NOMO-1 (cell line): ENCODE measurements around the gene BCAS3.

Source experiments
- DNase-seq, 2 experiments: peaks; one replicate each; lab custom pipeline; 2025; ENCODE audit not compliant: unreplicated experiment in 2 of 2; lab: John Stamatoyannopoulos, UW

BCAS3 gene

GRCh38 chr17:61048376-61049106, 370.9 kb downstream of the BCAS3 start:
- no peak for DNase-seq

DNA sequence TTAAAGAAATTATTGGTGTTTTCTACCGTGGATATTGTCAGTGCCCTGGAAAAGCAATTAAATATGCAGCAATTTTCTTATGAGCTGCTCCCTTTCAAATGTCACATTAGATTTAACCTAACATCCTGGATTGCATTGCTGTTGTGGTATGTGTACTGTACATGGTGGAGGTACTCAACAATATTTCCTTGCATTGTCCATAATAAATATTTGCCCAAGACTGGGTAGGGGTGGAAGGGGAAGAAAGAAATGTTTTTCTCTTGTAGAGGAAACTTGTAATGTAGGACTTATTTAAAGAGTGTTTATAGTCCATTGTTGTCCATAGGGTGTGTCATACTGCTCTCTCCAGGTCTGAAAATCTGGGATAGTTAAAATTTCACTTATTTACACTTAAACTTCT, 375.8 kb downstream of the BCAS3 start:
- no peak for DNase-seq

DNA sequence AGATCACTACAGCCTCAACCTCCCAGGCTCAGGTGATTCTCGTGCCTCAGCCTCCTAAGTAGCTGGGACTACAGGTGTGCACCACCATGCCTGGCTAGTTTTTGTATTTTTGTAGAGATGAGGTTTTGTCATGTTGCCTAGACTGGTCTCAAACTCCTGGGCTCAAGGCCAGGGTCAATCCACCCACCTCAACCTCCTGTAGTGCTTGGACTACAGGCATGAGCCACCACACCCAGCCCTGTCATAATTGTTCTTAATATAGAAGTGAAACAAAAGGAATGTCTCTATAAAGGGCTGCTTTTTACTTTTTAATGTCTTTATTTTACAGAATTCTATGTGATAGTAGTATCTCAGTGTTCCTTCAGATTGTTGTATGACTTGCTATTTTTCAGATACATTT, 376.8 kb downstream of the BCAS3 start:
- DNase-seq, result no peak

GRCh38 chr17:61057257-61057656, 379.6 kb downstream of the BCAS3 start:
- no peak for DNase-seq

- DNase-seq, result no peak
Measured at GRCh38 chr17:61058066-61058465, 380.4 kb downstream of the BCAS3 start.

DNA sequence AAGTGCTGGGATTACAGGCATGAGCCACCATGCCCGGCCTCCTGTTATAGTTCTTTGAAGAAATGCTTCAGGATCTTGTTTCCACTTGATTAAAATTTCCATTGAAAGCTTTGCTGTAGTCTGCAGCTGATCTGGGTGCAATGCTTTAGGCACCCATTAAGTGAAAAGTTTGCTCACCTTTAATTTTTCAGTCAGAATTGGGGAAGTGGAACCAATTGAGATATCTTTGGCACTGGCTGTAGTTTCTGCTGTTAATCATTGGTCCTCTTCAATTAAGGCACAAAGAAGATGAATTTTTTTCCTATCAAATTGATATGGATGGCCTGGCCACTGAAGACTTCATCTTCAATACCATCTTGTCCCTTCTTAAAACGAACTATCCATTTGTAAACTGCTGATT, 385.9 kb downstream of the BCAS3 start:
- DNase-seq, result no peak

GRCh38 chr17:61064087-61064951, 386.7 kb downstream of the BCAS3 start:
- no peak for DNase-seq

DNA sequence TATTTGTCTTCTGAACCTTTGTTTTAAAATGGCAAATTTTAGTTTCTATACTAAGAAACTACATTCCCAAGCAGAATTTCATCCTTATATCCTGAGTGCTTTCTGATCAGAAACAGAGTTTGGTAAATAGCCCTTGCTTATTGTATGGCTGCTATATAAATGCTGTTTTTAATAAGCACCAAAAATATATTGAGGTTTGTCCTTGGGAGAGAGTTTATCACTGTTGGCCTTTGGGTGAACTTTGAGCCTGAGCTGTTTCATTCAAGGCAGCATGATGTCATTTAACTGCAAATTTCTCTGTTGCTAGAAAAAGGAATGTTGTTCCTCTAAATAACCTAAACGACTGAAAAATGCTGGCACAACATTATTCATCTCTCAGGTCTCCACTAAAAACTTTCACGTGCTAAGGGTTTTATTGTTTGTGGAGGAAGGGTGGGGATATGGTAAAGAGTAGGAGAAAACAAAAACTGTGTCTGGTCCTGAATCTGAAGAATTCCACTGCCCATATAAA, 387.7 kb downstream of the BCAS3 start:
- no peak for DNase-seq

DNA sequence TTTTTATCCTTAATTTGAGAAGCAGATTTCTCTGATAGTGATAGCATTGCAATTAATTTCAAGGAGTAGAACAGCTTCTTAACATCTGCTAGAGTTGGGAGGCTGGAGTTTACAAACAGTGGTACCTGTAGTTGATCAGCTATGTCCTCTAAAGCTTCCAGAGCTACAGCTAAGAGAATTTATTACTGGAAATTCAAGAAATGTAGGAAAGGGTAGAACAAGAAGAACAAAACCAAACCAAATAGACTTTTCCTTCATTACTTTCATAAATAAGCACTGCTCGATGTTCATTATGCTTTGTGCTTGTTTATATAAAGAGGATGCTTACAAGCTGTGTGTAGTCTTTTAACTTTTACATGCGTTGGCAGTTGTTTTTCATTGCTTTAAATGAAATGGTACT, 388.4 kb downstream of the BCAS3 start:
- no peak for DNase-seq

DNA sequence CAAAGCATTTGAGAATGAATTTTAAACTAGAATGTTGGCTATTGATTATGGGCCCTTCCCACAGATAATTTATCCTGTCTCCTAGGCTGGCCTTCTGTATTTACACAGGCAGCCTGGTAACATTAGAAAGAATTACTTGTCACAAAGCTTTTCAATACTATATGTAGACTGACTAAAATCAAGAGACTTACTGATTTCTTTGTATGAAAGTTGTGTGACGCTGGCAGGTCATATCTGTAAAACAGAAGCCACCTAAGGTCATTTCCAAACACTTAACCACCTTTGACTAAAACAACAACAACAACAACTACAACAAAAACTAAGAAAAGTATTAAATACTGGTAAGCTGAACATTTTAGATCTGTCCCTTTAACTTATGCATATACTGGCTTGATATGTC, 393.0 kb downstream of the BCAS3 start:
- no peak for DNase-seq

- DNase-seq, result no peak
Measured at GRCh38 chr17:61072648-61073047, 395.0 kb downstream of the BCAS3 start.

DNA sequence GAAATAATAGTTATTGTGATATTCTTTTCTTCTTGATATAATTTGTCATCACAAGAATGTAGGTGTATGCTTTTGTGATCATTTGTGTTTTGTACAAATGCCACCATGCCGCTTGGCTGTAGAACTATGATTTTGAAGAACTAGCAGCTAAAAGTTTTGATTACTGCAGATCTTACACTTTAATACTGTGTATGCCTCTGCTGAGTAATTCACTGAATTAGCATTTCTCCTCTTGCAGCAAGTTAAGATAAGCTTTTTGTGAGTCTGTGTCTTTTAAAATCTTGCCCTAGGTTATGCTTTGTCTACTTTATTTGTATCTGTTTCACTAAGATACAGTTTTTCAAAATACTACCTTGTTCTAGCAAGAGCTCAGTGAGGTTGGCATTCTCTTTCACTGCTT, 395.5 kb downstream of the BCAS3 start:
- no peak for DNase-seq

DNA sequence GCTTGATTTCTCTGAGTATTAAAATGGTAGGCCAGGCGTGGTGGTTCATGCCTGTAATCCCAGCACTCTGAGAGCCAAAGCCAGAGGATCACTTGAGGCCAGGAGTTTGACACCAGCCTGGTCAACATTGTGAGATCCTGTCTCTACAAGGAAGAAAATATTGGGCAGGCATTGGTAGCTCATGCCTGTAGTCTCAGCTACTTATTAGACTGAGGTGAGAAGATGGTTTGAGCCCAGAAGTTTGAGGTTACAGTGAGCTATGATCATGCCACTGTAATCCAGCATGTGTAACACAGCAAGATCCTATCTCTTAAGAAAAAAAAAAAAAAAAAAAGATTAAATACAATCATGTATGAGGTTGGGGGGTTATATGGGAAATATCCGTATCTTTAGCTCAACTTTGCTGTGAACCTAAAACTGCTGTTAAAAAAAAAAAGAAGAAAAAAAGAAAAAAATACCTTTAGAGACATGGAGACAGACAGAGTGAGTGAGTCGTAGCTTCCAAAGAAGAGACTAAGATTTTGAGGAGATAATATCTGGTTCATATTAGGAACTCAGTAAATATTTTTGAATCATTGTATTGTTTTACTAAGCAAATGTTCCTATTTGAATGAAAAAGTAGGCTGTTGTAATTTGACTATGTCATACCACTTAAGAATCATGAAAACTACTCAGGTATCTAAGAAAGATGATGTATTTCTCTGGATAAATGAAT, 396.3 kb downstream of the BCAS3 start:
- no peak for DNase-seq

DNA sequence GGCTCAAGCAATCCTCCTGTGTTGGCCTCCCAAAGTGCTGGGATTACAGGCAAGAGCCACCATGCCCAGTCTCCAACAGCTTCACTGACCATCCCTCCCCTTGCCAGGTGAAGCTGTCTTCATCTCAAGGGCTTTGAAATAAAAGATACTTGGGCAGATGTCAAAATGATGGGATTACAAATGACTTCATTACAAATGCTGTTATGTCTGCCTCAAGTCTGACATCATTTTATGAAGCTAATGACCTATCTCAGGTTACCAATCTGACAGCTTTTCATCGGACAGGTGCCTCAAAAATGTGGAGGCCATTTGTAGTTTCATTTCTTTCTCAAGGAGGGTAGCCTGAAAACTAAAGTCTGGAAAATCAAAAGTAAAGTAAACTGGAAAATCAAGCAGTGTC, 398.3 kb downstream of the BCAS3 start:
- no peak for DNase-seq

DNA sequence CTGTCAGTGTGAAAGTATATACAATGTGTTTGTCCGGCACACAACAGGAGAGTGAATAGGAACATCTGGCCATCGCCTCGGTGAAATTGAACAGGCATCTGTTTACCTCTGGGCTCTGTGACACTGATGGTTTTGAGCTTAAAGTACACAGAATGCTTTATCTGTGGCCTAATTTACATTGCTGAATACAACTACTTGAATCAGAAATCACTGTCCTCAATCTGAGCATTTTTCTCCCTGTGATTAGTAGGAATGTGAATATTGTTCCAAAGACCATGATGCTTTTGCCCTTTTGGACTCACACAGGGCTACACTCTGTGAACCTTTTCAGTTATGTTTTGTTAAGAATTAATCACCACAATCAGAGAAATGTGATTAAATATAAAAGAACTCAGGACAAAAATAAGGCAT, 399.0 kb downstream of the BCAS3 start:
- DNase-seq, result no peak

DNA sequence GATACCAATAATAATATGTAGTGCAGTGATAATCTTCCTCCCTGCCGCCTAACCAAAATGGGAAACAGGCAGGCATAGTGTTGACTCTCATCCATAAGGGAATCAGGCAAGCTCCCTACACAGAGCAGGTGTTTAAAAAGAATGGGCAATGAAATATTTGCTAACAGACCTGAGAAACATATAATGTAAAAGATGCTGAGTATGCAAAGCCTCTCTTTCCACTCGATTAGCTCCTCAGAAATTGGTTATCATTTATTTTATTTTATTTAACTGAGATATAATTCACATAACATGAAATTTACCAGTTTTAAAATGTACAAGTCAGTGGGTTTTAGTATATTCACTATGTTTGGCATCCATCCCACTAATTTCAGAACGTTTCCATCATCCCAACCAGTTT, 404.3 kb downstream of the BCAS3 start:
- no peak for DNase-seq

DNA sequence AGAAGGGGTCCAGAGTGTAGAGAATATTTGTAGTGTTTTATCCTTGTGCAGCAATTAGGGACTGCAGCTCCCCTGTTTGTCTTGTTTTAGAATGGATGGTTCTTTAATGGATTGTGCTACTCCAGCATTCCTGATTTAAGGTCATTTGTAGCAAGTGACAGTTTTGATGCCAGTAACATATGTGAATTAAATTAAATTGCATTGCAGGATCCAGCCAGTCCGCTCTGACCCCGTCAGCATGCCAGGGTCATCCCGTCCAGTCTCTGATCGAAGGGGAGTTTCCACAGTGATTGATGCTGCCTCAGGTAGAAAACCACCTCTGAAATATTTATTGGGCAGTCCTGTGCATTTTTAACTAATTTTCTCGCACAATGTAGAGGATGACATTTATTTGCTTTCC, 406.6 kb downstream of the BCAS3 start:
- DNase-seq, result no peak

DNA sequence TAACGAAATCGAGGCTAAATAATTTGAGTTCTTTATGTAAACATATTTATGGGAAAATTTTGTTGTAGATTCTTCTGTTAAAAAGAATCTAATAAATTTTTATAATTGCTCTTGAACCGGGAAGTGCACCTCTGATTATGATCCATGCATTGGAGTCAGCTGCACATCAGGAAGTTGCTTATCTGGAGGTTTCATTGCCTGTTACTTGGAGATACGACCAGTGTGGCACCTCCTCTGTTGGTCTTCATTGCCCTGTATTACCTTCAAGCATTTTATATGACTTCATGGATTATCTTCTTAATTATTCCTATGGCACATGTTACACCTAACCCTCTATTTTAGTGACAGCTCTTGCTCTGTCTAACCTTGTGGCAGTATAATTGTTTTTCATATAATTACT, 409.4 kb downstream of the BCAS3 start:
- DNase-seq, result no peak

GRCh38 chr17:61088556-61088955, 410.9 kb downstream of the BCAS3 start:
- DNase-seq, result no peak

GRCh38 chr17:61091096-61091495, 413.4 kb downstream of the BCAS3 start:
- no peak for DNase-seq

- no peak for DNase-seq
Measured at GRCh38 chr17:61097781-61098180, 420.1 kb downstream of the BCAS3 start.
